HG03521 (cell line): ENCODE measurements around the gene STX12.
"Not testable (repeated sequence)": the region's sequence is repeated elsewhere in the genome, so short reads cannot be mapped to it uniquely, and the experiment has no call there.

ENCODE experiments used
- ATAC-seq: cut with Tn5 transposase; IDR thresholded peaks from one replicate; pipeline ENCODE4 v1.9.1; 2021; ENCODE audit warnings: mild to moderate bottlenecking, moderate library complexity; ENCODE audit not compliant: unreplicated experiment

Gene STX12

DNA sequence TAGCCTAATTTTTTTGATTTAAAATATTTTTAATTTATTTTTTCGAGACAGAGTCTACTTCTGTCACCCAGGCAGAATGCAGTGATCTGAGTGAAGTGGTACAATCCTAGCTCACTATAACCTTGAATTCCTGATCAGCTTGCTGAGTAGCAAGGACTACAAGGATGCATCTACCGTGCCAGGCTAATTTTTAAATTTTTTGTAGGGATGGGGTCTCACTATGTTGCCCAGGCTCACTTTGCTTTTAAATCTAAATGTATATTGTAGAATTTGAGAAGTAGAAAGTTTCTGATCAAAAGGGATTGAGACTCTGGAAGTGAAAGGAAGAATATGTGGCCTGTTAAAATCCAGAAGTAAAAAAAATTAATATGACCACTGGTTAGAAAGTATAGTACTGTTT lies 1.6 kb downstream of the STX12 start:
- no peak for ATAC-seq

DNA sequence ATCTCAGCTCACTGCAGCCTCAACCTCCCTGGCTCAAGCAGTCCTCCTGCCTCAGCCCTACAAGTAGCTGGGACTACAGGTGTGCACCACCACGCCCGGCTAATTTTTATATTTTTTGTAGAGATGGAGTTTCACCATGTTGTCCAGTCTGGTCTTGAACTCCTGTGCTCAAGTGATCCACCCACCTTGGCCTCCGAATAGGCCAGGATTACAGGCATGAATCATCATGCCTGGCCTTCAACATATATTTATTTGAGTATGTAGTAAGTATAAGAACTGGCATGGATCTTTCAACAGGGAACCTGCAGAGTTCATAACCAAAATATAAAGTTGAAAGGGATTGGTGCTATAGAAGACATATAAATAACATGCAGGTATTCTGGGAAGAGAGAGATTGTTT lies 2.3 kb downstream of the STX12 start:
- ATAC-seq: not testable (repeated sequence)

DNA sequence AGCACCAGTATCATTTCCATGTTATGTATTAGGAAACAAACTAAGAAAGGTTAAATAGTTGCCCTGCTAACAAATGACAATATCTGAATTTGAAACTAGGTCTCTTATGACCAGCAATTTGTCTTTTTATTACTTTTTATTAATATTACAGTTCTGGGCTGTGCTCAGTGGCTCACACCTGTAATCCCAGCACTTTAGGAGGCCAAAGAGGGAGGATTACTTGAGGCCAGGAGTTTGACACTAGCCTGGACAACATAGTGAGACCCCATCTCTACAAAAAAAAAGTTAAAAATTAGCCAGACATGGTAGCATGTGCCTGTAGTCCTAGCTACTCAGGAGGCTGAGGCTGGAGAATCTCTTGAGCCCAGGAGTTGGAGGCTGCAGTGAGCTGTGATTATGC lies 3.3 kb downstream of the STX12 start:
- ATAC-seq: not testable (repeated sequence)

DNA sequence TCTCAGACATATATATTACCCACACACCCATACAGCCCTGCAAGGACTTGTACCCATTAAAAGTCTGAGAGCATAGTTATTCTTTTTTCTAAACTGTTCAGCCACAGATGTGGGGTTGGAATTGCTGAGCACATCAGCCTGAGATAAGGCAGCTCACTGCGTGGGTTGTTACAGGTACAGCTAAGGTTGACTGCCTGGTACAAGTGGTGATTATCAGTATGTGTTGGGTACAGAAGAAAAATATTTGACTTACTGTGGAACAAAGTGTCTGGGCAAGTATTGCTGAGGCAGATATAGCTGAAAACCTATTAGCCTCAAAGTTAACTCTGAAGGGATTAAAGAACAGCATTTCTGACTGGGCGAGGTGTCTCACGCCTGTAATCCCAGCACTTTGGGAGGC lies 5.0 kb downstream of the STX12 start:
- no peak for ATAC-seq

DNA sequence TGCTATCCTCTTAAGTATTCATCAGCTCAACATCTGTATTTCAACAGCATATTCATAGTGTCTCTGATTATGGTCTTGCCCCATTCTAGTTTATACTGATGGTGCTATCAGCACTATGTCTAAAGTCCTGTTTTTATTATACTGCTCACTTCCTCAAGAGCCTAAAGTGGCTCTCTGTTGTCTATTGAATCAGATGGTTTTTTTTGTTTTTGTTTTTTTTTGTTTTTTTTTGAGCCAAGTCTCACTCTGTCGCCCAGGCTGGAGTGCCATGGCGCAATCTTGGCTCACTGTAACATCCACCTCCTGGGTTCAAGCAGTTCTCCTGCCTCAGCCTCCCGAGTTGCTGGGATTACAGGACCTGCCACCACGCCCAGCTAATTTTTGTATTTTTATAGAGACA lies 6.1 kb downstream of the STX12 start:
- no peak for ATAC-seq

DNA sequence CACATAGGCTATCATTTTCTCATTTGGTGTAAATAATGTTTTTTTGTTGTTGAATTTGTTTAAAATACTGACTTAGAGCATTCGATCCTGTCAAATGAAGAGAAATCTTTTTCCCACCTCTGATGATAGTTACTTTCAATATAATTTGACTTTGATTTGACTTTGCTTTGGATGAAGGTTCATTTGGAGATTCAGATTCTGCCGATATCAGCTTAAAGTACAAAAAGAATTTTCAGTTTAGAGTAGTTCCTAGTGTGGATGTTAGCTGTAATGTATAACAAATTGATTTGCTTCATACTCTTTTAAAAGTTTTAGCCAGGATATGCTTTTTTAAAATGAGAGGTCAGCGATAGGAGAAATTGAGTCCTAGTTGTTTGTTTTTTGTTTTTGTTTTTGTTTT lies 9.9 kb downstream of the STX12 start:
- ATAC-seq: no peak

DNA sequence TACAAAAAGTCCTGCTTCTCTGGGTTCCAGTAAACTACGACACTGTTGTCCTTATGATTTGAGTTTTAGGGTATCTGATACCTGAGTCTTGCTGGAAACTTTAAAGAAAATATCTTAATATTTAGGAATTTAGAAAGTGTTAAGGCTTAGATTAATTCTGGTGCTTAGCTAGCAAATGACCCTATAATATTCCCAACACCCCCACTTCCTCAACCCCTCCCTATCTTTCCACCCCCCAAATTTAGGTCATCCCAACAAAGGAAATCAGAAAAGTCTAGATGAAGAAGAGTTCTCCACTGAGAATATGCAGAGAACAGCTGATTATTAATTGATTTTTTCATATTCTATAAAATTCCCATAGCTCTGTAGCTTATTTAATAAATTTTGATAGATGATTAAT lies 11.7 kb downstream of the STX12 start:
- no peak for ATAC-seq

DNA sequence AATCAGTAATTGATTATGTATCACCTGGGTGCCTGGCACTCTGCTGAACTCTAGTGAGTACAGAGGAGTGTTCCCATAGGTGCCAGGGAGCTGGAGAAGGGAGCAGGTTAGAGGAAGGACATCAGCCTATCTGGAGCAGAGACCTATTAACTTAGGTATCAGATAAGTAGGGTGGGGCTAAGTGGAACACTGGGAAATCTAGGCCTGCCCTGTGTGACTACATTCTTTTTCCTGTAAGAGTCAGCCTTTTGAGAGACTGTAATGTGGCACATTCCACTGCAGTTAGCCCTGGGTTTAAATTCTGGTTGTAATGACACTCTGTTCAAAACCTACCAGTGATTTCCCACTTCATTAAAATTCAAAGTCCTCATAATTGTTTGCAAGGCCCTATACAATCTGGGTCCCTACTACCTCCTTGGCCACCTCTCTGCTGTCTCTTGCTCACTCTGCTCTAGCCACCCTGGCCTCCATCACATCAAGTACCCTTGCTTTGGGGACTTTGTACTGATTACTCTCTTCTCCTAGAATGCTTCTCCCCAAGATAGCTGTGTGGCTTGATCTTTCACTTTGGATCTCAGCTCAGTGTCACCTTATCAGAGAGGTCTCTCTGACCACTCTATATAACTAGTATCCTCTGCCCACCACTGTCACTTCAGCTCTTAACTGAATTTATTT lies 12.9 kb downstream of the STX12 start:
- ATAC-seq: no peak

DNA sequence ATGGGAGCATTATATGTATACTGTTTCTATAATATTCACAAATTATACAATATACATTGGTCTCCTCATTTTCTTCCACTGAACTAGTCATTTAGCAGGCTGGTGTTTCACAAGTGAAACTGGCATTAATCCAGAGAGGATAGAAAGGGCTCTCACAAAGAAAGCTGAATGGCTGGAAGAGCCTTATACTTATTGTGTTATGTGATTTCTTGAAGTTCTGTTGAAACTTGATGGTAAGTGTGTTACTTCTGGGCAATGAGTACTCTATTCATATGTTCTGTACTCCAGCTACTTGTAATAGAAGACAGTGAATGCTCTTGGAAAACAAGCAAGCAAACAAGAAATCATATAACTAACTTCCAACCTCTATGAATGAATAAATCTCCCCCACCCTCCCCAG lies 14.9 kb downstream of the STX12 start:
- ATAC-seq: no peak

DNA sequence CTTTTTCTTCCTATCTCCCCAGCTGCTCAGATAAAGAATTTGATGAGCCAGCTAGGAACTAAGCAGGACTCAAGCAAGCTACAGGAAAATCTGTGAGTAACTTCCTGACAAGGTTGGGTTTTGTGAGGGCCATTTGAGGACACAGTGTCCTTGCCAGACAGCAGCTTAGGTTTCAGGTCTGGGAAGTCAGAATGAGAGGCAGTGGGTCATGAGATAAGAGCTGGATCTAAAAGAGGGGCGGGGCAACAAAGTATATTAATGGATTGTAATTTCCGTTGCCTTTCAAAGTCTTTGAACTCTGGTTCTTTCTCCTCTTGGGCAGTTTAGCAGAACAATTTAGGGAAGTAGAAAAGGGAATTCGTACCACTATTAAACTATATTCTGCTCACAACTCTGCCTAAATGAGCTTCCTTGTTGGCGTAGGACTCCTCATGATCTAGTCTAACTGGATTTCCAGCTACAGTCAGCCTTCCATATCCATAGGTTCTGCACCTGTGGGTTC lies 16.6 kb downstream of the STX12 start:
- ATAC-seq: no peak

DNA sequence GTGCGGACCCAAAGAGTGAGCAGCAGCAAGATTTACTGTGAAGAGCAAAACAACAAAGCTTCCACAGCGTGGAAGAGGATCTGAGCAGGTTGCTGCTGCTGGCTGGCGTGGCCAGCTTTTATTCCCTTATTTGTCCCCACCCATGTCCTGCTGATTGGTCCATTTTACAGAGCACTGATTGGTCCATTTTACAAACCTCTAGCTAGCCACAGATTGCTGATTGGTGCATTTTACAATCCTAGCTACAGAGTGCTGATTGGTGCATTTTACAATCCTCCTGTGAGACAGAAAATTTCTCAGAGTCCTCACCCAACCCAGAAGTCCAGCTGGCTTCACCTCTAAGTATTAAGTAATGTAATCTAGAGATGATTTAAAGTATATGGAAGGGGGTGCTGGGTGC lies 17.3 kb downstream of the STX12 start:
- ATAC-seq: not testable (repeated sequence)

DNA sequence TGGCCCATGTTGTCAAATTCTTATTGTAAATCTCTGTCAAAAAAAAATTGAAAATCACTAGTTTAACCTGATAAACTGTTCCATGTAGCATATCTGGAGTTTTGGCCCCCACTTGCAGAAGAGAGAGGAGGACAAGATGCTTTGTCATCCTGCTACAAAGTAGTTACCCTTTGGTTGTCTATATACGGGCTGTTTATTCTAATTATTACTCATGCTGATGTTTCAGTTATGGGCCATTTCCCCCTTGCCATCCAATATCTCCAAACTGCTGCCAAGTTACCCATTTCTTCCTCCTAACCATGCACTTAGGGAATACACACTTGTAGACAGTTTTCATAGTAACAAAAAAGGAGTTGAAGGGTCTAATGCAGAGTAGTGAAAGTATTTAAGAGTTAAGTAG lies 22.6 kb downstream of the STX12 start:
- ATAC-seq: no peak

DNA sequence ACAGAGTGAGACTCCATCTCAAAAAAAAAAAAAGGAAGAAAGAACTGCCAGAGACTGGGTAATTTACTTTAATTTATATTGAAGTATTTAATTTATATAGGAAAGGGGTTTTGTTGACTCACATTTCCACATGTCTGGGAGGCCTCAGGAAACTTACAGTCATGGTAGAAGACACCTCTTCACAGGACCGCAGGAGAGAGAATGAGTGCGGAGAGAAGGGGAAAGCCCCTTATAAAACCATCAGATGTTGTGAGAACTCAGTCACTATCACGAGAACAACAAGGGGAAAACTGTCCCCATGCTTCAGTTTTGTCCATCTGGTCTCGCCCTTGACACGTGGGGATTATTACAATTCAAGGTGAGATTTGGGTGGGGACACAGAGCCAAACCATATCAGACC lies 31.8 kb downstream of the STX12 start:
- no peak for ATAC-seq

DNA sequence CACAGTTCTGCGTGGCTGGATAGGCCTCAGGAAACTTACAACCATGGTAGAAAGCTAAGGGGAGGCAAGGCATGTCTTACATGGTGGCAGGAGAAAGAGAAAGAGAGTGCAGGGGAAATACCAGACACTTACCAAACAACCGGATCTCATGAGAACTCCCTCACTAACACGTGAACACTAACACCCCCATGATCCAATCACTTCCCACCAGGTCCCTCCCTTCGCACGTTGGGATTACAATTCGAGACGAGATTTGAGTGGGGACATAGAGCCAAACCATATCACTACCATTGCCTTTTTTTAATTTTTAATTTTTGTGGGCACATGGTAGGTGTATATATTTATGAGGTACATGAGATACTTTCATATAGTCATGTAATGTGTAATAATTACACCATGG lies 33.7 kb downstream of the STX12 start:
- no peak for ATAC-seq

DNA sequence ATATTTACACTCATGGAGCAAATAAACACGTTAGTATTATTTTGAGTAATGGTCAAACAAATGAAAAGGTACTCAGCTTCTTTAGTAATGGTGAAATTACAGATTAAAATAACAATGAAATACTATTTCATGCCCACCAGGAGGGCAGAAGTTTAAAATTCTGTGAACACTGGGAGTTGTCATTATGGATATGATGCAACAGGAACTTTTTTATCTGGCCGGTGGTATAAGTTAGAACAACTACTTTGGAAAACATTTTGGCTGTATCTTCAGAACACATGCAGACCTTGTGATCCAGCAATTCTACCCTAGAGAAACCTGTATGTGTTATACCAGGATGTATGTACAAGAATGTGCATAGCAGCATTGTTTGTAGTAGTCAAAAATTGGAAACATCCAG lies 34.4 kb downstream of the STX12 start:
- no peak for ATAC-seq

DNA sequence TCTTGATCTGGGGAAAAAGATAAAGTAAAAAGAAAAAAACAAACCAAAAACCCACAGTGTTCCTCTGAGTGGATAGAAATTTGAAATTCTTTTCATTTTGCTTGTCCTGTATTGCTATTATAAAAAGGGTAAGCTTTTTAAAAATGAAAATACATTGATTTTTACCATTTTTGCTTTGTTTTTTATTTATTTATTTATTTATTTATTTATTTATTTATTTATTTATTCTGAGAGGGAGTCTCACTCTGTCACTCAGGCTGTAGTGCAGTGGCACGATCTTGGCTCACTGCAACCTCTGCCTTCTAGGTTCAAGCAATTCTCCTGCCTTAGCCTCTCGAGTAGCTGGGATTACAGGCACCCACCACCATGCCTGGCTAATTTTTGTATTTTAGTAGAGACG lies 35.1 kb downstream of the STX12 start:
- ATAC-seq: not testable (repeated sequence)

DNA sequence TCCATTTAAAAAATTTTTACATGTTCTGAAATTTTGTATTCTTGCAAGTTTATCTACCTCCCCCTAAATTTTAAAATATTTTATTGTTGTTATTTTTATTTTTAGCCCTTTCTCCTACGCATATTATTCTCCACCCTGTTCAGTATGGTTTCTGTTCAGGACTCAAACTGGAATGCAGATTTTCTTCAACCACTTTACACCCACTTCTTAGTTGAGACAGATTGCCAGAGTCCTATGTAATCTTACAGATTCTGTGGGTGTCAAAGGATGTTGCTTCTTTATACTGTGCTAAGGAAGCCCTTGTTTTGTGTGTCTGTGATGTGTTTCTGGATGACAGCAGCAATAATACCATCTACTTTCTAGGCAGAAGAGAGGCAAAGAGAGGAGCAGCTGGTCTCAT lies 36.9 kb downstream of the STX12 start:
- no peak for ATAC-seq

DNA sequence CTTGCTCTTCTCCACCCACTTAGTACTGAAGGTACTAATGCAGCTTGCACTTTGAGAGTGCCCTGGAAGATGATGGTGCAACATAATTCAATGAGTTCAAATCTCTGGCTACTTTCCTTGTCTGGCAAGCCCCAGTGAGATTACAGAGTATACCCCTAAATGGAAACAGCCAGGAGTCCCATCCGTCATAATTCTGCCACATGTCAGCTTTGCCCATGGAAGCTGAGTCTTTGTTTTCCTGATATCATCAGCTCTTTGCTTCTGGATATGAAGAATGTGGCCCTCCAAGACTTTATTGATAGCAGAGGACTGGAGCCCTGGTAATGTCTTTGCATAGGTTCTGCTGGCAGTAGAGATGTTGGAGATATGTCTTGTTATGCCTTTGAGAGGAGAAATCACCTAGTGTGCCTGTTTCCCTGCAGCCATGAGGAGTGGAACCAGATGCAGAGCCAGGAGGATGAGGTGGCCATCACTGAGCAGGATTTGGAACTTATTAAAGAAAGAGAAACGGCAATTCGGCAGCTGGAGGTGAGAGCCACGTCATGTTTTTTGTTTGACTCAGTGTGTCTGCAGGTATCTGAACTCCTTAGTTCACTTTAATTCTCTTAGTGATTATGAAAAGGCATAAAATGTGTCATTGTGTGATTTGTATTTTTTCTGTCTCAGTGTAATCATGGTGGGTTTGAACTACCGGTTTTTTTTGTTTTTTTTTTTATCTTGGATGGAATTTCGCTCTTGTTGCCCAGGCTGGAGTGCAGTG lies 38.9 kb downstream of the STX12 start:
- no peak for ATAC-seq

DNA sequence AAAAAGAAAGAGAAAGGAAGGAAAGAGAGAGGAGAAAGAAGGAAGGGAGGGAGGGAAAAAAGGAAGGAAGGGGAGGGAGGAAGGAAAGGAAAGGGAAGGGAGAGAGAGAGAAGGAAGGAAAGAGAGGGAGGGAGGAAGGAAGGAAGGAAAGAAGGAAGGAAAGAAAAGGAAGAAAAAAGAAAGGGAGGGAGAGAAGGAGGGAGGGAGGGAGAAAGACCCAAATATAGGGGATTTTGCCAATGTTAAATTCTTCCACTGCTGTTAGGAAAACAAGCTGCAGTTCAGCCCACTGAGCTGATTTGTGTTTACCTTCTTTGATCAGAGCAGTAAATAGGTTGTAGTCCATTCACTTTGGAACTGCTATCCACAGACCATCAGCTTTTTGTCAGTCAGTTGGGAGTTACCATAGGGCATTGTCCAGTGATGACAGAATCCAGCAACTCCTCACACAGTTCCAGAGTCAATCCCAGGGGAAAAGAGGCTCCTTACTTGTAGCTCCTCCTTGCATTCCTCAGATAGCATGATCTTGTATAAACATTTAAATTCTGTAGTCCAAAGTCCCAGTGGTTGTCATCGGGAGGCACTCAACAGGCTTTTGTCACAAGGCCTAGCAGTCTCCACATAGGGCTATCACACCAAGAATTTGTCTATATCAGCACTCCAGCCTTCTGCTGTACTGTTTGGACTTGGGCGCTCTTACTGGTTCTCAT lies 44.1 kb downstream of the STX12 start:
- ATAC-seq: no peak

DNA sequence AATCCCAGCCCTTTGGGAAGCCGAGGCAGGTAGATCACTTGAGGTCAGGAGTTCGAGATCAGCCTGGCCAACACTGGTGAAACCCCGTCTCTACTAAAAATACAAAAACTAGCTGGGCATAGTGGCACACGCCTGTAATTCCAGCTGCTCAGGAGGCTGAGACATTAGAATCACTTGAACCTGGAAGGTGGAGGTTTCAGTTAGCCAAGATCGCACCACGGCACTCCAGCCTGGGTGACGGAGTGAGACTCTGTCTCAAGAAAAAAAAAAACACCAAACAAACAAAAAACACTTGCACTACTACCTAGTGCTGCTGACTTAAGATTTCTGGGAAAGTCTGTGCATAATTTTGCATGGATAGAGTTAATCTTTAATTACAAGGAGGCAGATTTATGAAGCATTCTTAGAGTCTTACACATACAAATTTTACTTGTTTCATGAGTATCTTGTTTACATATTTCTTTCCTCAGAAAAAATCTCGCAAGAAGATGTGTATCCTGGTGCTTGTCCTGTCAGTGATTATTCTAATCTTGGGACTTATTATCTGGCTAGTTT lies 48.8 kb downstream of the STX12 start:
- ATAC-seq: no peak

DNA sequence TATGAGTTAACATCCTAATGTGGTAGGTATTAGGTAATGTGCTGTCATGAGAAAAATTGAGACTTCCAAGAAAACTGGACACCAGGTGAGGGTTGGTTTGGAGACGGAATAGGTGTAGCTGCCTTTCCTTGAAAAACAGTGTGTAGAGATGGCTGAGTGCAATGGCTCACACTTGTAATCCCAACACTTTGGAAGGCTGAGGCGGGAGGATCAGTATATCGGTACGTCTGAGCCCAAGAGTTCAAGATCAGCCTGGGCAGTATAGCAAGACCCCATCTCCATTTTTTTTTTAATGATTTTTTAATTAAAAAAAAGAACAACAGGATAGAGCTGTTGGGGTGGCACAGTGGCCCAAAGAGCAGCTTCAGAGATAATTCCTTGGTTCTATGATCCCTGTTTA lies 50.8 kb downstream of the STX12 start:
- ATAC-seq: no peak

DNA sequence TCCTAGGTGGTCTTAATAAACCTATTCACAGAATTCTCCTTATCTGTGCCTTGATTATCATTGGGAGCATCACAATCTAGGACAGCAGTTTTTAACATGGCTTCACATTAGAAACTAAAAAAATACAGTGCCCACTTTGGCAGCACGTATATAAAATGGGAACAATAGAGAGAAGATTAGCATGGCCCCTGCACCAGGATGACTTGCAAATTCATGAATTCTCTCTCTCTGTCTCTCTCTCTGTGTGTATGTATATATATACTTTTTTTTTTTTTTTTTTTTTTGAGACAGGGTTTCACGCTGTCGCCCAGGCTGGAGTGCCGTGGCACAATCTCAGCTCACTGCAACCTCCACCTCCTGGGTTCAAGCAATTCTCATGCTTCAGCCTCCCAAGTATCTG lies 51.4 kb downstream of the STX12 start:
- ATAC-seq: no peak
